A549 (cell line): ENCODE measurements around the gene LPCAT1. TPM values are rescaled to one million over a fixed set of nuclear protein-coding genes. Genes with fewer than 3 reads are reported as not detected.

Experiments
- ATAC-seq, 2 experiments: fragments of 200-7000 bp in 1 of 2; fragments of >200 bp in 1 of 2; cut with Nextera tagmentation in 1 of 2; cut with Tn5 transposase in 1 of 2; 3 replicates each; pipeline versions ENCODE4 v1.8.0 to v1.9.1; 2018 to 2020; ENCODE audit warnings: mild to moderate bottlenecking in 1 of 2, moderate library complexity in 1 of 2
- CTCF ChIA-PET: fragments of 300-600 bp; sonication (Branson Sonifier 250); formaldehyde crosslinking; extraction: SDS; loops from one replicate; lab custom pipeline; 2021; ENCODE audit warnings: antibody characterized with exemption, inconsistent platforms; lab: Yijun Ruan, JAX
- POLR2A ChIA-PET: fragments of 350-600 bp; formaldehyde crosslinking; extraction: SDS; loops from one replicate; lab custom pipeline; 2021; ENCODE audit warnings: antibody characterized with exemption, inconsistent platforms; lab: Yijun Ruan, JAX
- DNase-seq, 2 experiments: peaks; one replicate each; pipeline versions ENCODE4 v3.0.0 to v3.0.0-alpha.2; 2011 to 2016; ENCODE audit warnings: low read depth in 1 of 2, low spot score in 1 of 2
- FAIRE-seq: peaks from 2 replicates; lab custom pipeline; 2011; peaks lifted over from hg19 to GRCh38; lab: Jason Lieb, UNC
- H3K27ac ChIP-seq, 2 experiments: fragments of >200 bp; sonication (Bioruptor Twin); formaldehyde crosslinking; 3 replicates each; pipeline ENCODE4 v1.5.1; 2016 to 2017
- H3K4me1 ChIP-seq: fragments of >200 bp; sonication (Bioruptor Twin); formaldehyde crosslinking; 3 replicates; pipeline ENCODE4 v1.6.1; 2016
- H3K4me2 ChIP-seq: fragments of >200 bp; sonication (Bioruptor Twin); formaldehyde crosslinking; 3 replicates; pipeline ENCODE4 v1.6.1; 2016
- H3K4me3 ChIP-seq: fragments of >200 bp; sonication (Bioruptor Twin); formaldehyde crosslinking; 3 replicates; pipeline ENCODE4 v1.5.1; 2016
- H3K9me3 ChIP-seq: fragments of >200 bp; sonication (Bioruptor Twin); formaldehyde crosslinking; 3 replicates; pipeline ENCODE4 v1.6.1; 2016
- CEBPB ChIP-seq, 2 experiments: fragments of >200 bp in 1 of 2; sonication (Bioruptor Twin) in 1 of 2; formaldehyde crosslinking in 1 of 2; IDR thresholded peaks; 2 replicates each; pipeline ENCODE4 v1.6.1; 2012 to 2016
- CHD2 ChIP-seq: fragments of 150-350 bp; IDR thresholded peaks from 2 replicates; pipeline ENCODE4 v1.6.1; 2014; ENCODE audit warnings: low read length; ENCODE audit not compliant: partially characterized antibody
- CTCF ChIP-seq: fragments of >200 bp; sonication (Bioruptor Twin); formaldehyde crosslinking; IDR thresholded peaks from 3 replicates; pipeline ENCODE4 v1.5.1; 2016
- E2F6 ChIP-seq: IDR thresholded peaks from 2 replicates; pipeline ENCODE4 v1.6.1; 2012; ENCODE audit warnings: low read depth, borderline replicate concordance
- EHF ChIP-seq: fragments of 250-450 bp; sonication (Bioruptor Pico); IDR thresholded peaks from 2 replicates; pipeline ENCODE4 v1.5.0; 2020; ENCODE audit warnings: mild to moderate bottlenecking
- EHMT2 ChIP-seq: fragments of 200-600 bp; sonication (generic); IDR thresholded peaks from 2 replicates; pipeline ENCODE4 v1.6.1; 2016; ENCODE audit warnings: antibody characterized with exemption, low read depth, mild to moderate bottlenecking, moderate library complexity
- ESRRA ChIP-seq: fragments of 150-350 bp; IDR thresholded peaks from 2 replicates; pipeline ENCODE4 v1.6.1; 2014; ENCODE audit warnings: mild to moderate bottlenecking, low read length, borderline replicate concordance
- FOSL2 ChIP-seq, 2 experiments: fragments of 450-650 bp in 1 of 2; fragments of >200 bp in 1 of 2; sonication (Bioruptor Twin) in 1 of 2; formaldehyde crosslinking; IDR thresholded peaks; 2 replicates each; pipeline versions ENCODE4 v1.5.0 to v1.6.1; 2016 to 2020; ENCODE audit warnings: mild to moderate bottlenecking in 1 of 2, moderate library complexity in 1 of 2
- FOXS1 ChIP-seq: fragments of 250-450 bp; sonication (Bioruptor Pico); IDR thresholded peaks from 2 replicates; pipeline ENCODE4 v1.5.0; 2020; ENCODE audit warnings: mild to moderate bottlenecking, moderate library complexity
- HDAC2 ChIP-seq: fragments of 200-600 bp; sonication (generic); IDR thresholded peaks from 2 replicates; pipeline ENCODE4 v1.6.1; 2016
- HEYL ChIP-seq: fragments of 250-450 bp; sonication (Bioruptor Pico); IDR thresholded peaks from 2 replicates; pipeline ENCODE4 v1.8.0; 2021; ENCODE audit warnings: mild to moderate bottlenecking, moderate library complexity
- HOXA7 ChIP-seq: fragments of 250-450 bp; sonication (Bioruptor Pico); IDR thresholded peaks from 2 replicates; pipeline ENCODE4 v1.5.0; 2020; ENCODE audit warnings: mild to moderate bottlenecking, moderate library complexity
- JUNB ChIP-seq: fragments of >200 bp; sonication (Bioruptor Twin); formaldehyde crosslinking; IDR thresholded peaks from 2 replicates; pipeline ENCODE4 v1.6.1; 2016
- MYC ChIP-seq: IDR thresholded peaks from 2 replicates; pipeline ENCODE4 v1.6.1; 2012; ENCODE audit warnings: mild to moderate bottlenecking, inconsistent platforms, low read length, improper control_type of control experiment, borderline replicate concordance
- NR3C1 ChIP-seq: fragments of >200 bp; sonication (Bioruptor Twin); formaldehyde crosslinking; IDR thresholded peaks from 3 replicates; pipeline ENCODE4 v1.6.1; 2017
- POLR2A ChIP-seq: IDR thresholded peaks from 2 replicates; pipeline ENCODE4 v1.6.1; 2012; ENCODE audit warnings: mild to moderate bottlenecking, low read length
- RAD21 ChIP-seq, 2 experiments: fragments of >200 bp in 1 of 2; sonication (Bioruptor Twin) in 1 of 2; formaldehyde crosslinking in 1 of 2; IDR thresholded peaks in 1 of 2; conservative IDR thresholded peaks in 1 of 2; 2 replicates in 1 of 2; 3 replicates in 1 of 2; pipeline ENCODE4 v1.6.1; 2012 to 2018; ENCODE audit warnings: inconsistent platforms in 1 of 2
- RFX5 ChIP-seq: fragments of 450-650 bp; IDR thresholded peaks from 2 replicates; pipeline ENCODE4 v1.7.1; 2014; ENCODE audit warnings: antibody characterized with exemption, mild to moderate bottlenecking, moderate library complexity
- SREBF2 ChIP-seq: fragments of 450-650 bp; IDR thresholded peaks from 2 replicates; pipeline ENCODE4 v1.6.1; 2014; ENCODE audit warnings: mild to moderate bottlenecking, moderate library complexity
- ZNF302 ChIP-seq: fragments of 250-450 bp; sonication (Bioruptor Pico); IDR thresholded peaks from 2 replicates; pipeline ENCODE4 v1.9.0; 2021; ENCODE audit warnings: inconsistent platforms, mild to moderate bottlenecking, moderate library complexity
- ZSCAN20 ChIP-seq: fragments of 250-450 bp; sonication (Bioruptor Pico); IDR thresholded peaks from 2 replicates; pipeline ENCODE4 v1.8.0; 2022; ENCODE audit warnings: mild to moderate bottlenecking, moderate library complexity
- WGBS: methylation state at CpG from one replicate; pipeline ENCODE4 v1.1.6; 2017; ENCODE audit errors: missing lambda C conversion rate; 5-methylcytosine and 5-hydroxymethylcytosine counted together
- polyA plus RNA-seq, 4 experiments: library from polyadenylated mRNA; depleted of rRNA in 3 of 4; stranded (reverse); fragments of >200 nt; fragmentation: RNase III in 1 of 4; extraction: RNeasy Plus Mini Kit Qiagen cat#74134 plus additional on column Dnase treatment in 1 of 4; gene quantifications; 2 replicates in 3 of 4; 3 replicates in 1 of 4; pipeline ENCODE4 v1.2.3, GENCODE V29; 2011 to 2017

LPCAT1 gene
- polyA plus RNA-seq, 2 of the 4 experiments (the other 2 are of a cell fraction): 22.9 to 74.9 TPM

- POLR2A ChIA-PET: no interaction called here
Observed at GRCh38 chr5:1418921-1419280, 104.9 kb downstream of the LPCAT1 start.

GRCh38 chr5:1418238-1418920 lies 105.4 kb downstream of the LPCAT1 start:
- Histone ChIP-seq H3K9me3 (no peaks in the 10 kb centered on the region), H3K4me3 (no peak overlapping the region), H3K27ac (no peak overlapping the region), H3K4me1 (no peaks in the 10 kb centered on the region), H3K4me2 (no peak overlapping the region)
- POLR2A ChIA-PET: no interaction called here
- DNase-seq (no peak), FAIRE-seq (no peak), ATAC-seq (no peak)
- TF ChIP-seq HDAC2: no peak
- WGBS: 13% methylated on average over 2 of the region's 2 CpGs
- CTCF ChIA-PET: interaction anchor here (0.9 to 2.1 kb wide), 2 partner anchors 38 to 61 kb away, joined by 3 to 10 read pairs; no protein-coding TSS in a partner anchor

More at GRCh38 chr5:1418921-1419280, 104.9 kb downstream of the LPCAT1 start:
- no peak for TF ChIP-seq ZNF302 (CRISPR knock-in tag)
- no peak for TF ChIP-seq ESRRA
- no peak for TF ChIP-seq NR3C1
- TF ChIP-seq POLR2A: no peak
- no peak for TF ChIP-seq JUNB
- no peak for TF ChIP-seq FOXS1 (CRISPR knock-in tag)
- TF ChIP-seq EHMT2: no peak
- no peak for TF ChIP-seq ZSCAN20 (CRISPR knock-in tag)
- TF ChIP-seq MYC: no peak
- no peak for TF ChIP-seq E2F6
- TF ChIP-seq HOXA7 (CRISPR knock-in tag): no peak
- TF ChIP-seq SREBF2: no peak
- DNase-seq (no peak), ATAC-seq (no peak), FAIRE-seq (no peak)
- no peaks in the 10 kb centered on the region for H3K9me3 ChIP-seq
- CTCF ChIA-PET: interaction anchor here (0.8 to 2.1 kb wide), 3 partner anchors 10 to 61 kb away, joined by 3 to 10 read pairs (median 3); no protein-coding TSS in a partner anchor
- no peak overlapping the region for H3K27ac ChIP-seq
- H3K4me3 ChIP-seq: no peak overlapping the region
- H3K4me2 ChIP-seq: no peak overlapping the region
- H3K4me1 ChIP-seq: no peaks in the 10 kb centered on the region

- Histone ChIP-seq H3K4me3 (no peak overlapping the region), H3K27ac (no peak overlapping the region; a peak in 1 of 6 replicates)
- POLR2A ChIA-PET: no interaction called here
- 8% methylated on average over 6 of the region's 6 CpGs for WGBS
- no peak for FAIRE-seq
- DNase-seq: no peak
- no peak for ATAC-seq
- TF ChIP-seq CTCF (no peak), RAD21 (conservative IDR thresholded peaks at IDR 0.05 in 1 of 2, IDR thresholded peaks at IDR 0.05 in 1 of 2) (no peak), CEBPB (IDR thresholded peaks at IDR 0.05) (no peak), HEYL (CRISPR knock-in tag) (no peak), FOSL2 (IDR thresholded peaks at IDR 0.05) (no peak), FOSL2 (CRISPR knock-in tag; IDR thresholded peaks at IDR 0.05) (no peak), CHD2 (no peak), EHF (CRISPR knock-in tag) (no peak), RFX5 (no peak)
- TF ChIP-seq, all 56 proteins: peak for 0
- no peaks in the 10 kb centered on the region for H3K4me1 ChIP-seq
- H3K4me2 ChIP-seq: no peak overlapping the region
- no peaks in the 10 kb centered on the region for H3K9me3 ChIP-seq
- CTCF ChIA-PET: interaction anchor here (2.1 kb wide), 1 partner anchor 38 kb away, joined by 10 read pairs; no protein-coding TSS in a partner anchor
Observed at GRCh38 chr5:1417586-1418225, 106.1 kb downstream of the LPCAT1 start.
